Activated CD8-positive, alpha-beta T cell treated with anti-CD3 and anti-CD28 coated beads for 36 hours (primary cell): ENCODE data around the gene CDC25A. TPM values are rescaled to one million over a fixed set of nuclear protein-coding genes. Genes with fewer than 3 reads are reported as not detected.

Experiments used
- ATAC-seq: fragments of 200-7000 bp; cut with Tn5 transposase; one replicate; pipeline ENCODE4 v1.10.0; 2021; ENCODE audit warnings: mild to moderate bottlenecking, moderate library complexity
- CTCF ChIA-PET: fragments of 350-600 bp; sonication (Branson Sonifier 250); formaldehyde crosslinking; loops from one replicate; lab custom pipeline; 2021; ENCODE audit warnings: antibody characterized with exemption; lab: Charles Lee
- POLR2A ChIA-PET: fragments of 350-600 bp; sonication (Branson Sonifier 250); formaldehyde crosslinking; loops from one replicate; lab custom pipeline; 2021; ENCODE audit warnings: antibody characterized with exemption; lab: Charles Lee
- DNase-seq: peaks from one replicate; pipeline ENCODE4 v3.0.0-alpha.2; 2020
- H3K27ac Mint-ChIP-seq: one replicate; pipeline ENCODE4 v1.8.0; 2021; ENCODE audit warnings: mild to moderate bottlenecking, mixed read lengths
- H3K27me3 Mint-ChIP-seq: one replicate; pipeline ENCODE4 v1.8.0; 2021; ENCODE audit warnings: mixed read lengths
- H3K36me3 Mint-ChIP-seq: one replicate; pipeline ENCODE4 v1.8.0; 2021; ENCODE audit warnings: low read depth, mixed read lengths
- H3K4me1 Mint-ChIP-seq: one replicate; pipeline ENCODE4 v1.8.0; 2021; ENCODE audit warnings: low read depth, mixed read lengths
- H3K4me3 Mint-ChIP-seq: one replicate; pipeline ENCODE4 v1.8.0; 2021; ENCODE audit warnings: mild to moderate bottlenecking, moderate library complexity, mixed read lengths
- H3K9me3 Mint-ChIP-seq: one replicate; pipeline ENCODE4 v1.8.0; 2021; ENCODE audit warnings: mixed read lengths
- CTCF ChIP-seq: fragments of 200-600 bp; IDR thresholded peaks from one replicate; pipeline ENCODE4 v1.8.0; 2022; ENCODE audit warnings: antibody characterized with exemption, mild to moderate bottlenecking
- intact Hi-C: fragments of 100-400 bp; cut with micrococcal nuclease; formaldehyde crosslinking; loops from one replicate; pipeline ENCODE4 v1.10.0; 2022
- total RNA-seq, 2 experiments: library from RNA; stranded (reverse); gene quantifications; one replicate each; pipeline ENCODE4 v1.2.3, GENCODE V29; 2021

CDC25A gene
- total RNA-seq, 2 experiments from 2014 or later, result 34.1 to 38.4 TPM

GRCh38 chr3:48208076-48208475 is 19.9 kb upstream of the CDC25A start:
- Mint-ChIP-seq H3K9me3 (no peaks in the 10 kb centered on the region), H3K4me3 (no peak overlapping the region), H3K27ac (no peak overlapping the region), H3K36me3 (no peaks in the 10 kb centered on the region), H3K27me3 (no peaks in the 10 kb centered on the region), H3K4me1 (no peaks in the 10 kb centered on the region)
- ChIA-PET CTCF (interaction anchor here (0.8 to 1.4 kb wide), 2 partner anchors 14 to 228 kb away, joined by 3 to 4 read pairs; no protein-coding TSS in a partner anchor), POLR2A (interaction anchor here (0.6 to 0.9 kb wide), 2 partner anchors 9 to 44 kb away, joined by 3 read pairs; no protein-coding TSS in a partner anchor)
- intact Hi-C loops, result no loop called here
- no peak for DNase-seq
- no peak for TF ChIP-seq CTCF
- ATAC-seq, result no peak

GRCh38 chr3:48202632-48203031 is 14.4 kb upstream of the CDC25A start:
- Mint-ChIP-seq H3K9me3 (no peaks in the 10 kb centered on the region), H3K27me3 (no peaks in the 10 kb centered on the region), H3K36me3 (no peaks in the 10 kb centered on the region), H3K27ac (no peak overlapping the region), H3K4me3 (no peak overlapping the region), H3K4me1 (no peaks in the 10 kb centered on the region)
- TF ChIP-seq CTCF, result no peak
- ATAC-seq (no peak), DNase-seq (no peak)
- CTCF ChIA-PET, result no interaction called here
- intact Hi-C loops, result no loop called here
- POLR2A ChIA-PET, result no interaction called here

- H3K4me1 Mint-ChIP-seq, result no peaks in the 10 kb centered on the region
- no peak overlapping the region for H3K4me3 Mint-ChIP-seq
- no peaks in the 10 kb centered on the region for H3K9me3 Mint-ChIP-seq
- no peak for TF ChIP-seq CTCF
- DNase-seq (no peak), ATAC-seq (no peak)
- ChIA-PET CTCF (interaction anchor here (1.7 kb wide), 1 partner anchor 237 kb away, joined by 6 read pairs; no protein-coding TSS in a partner anchor), POLR2A (interaction anchor here (1.1 kb wide), 1 partner anchor 87 kb away, joined by 3 read pairs; no protein-coding TSS in a partner anchor)
- no peaks in the 10 kb centered on the region for H3K36me3 Mint-ChIP-seq
- intact Hi-C loops, result no loop called here
- H3K27ac Mint-ChIP-seq, result no peak overlapping the region
- H3K27me3 Mint-ChIP-seq, result no peaks in the 10 kb centered on the region
Observed at GRCh38 chr3:48199117-48199516, 10.9 kb upstream of the CDC25A start.

GRCh38 chr3:48196611-48197010 is 8.4 kb upstream of the CDC25A start:
- DNase-seq, result no peak
- no peak overlapping the region for H3K27ac Mint-ChIP-seq
- no peaks in the 10 kb centered on the region for H3K36me3 Mint-ChIP-seq
- no peaks in the 10 kb centered on the region for H3K27me3 Mint-ChIP-seq
- ChIA-PET POLR2A (no interaction called here), CTCF (interaction anchor here (1.9 kb wide), 1 partner anchor 239 kb away, joined by 4 read pairs; no protein-coding TSS in a partner anchor)
- no peak for TF ChIP-seq CTCF
- ATAC-seq, result no peak
- H3K9me3 Mint-ChIP-seq, result no peaks in the 10 kb centered on the region
- intact Hi-C loops, result no loop called here
- no peak overlapping the region for H3K4me3 Mint-ChIP-seq
- no peaks in the 10 kb centered on the region for H3K4me1 Mint-ChIP-seq

GRCh38 chr3:48194446-48195071 is 6.3 kb upstream of the CDC25A start:
- ATAC-seq, result peak; percentile 47

More at GRCh38 chr3:48194446-48195071, 6.3 kb upstream of the CDC25A start:
- H3K4me3 Mint-ChIP-seq, result no peak overlapping the region
- H3K27ac Mint-ChIP-seq, result no peak overlapping the region
- H3K9me3 Mint-ChIP-seq, result no peaks in the 10 kb centered on the region
- H3K4me1 Mint-ChIP-seq, result no peaks in the 10 kb centered on the region
- no peaks in the 10 kb centered on the region for H3K36me3 Mint-ChIP-seq
- intact Hi-C loops, result no loop called here
- TF ChIP-seq CTCF, result peak; percentile 68
- DNase-seq, result peak; percentile 43
- CTCF ChIA-PET, result interaction anchor here (0.6 to 1.9 kb wide), 12 partner anchors 10 to 245 kb away, joined by 3 to 19 read pairs (median 3); partner anchors contain the start of genes CCDC51 and TMA7
- no peaks in the 10 kb centered on the region for H3K27me3 Mint-ChIP-seq
- POLR2A ChIA-PET, result interaction anchor here (0.8 to 1.3 kb wide), 2 partner anchors 11 to 14 kb away, joined by 3 read pairs; no protein-coding TSS in a partner anchor
